Mesothelial cell of epicardium (in vitro differentiated cells): ENCODE results near the gene GGN. TPM values are rescaled to one million over a fixed set of nuclear protein-coding genes. Genes with fewer than 3 reads are reported as not detected.
"Not testable (repeated sequence)": the region's sequence is repeated elsewhere in the genome, so short reads cannot be mapped to it uniquely, and the experiment has no call there.

ENCODE experiments used
- DNase-seq, 2 experiments: peaks; one replicate each; pipeline ENCODE4 v3.0.0; 2021; ENCODE audit warnings: low spot score in 2 of 2; ENCODE audit not compliant: unreplicated experiment in 2 of 2
- H3K27ac Mint-ChIP-seq: 2 replicates; pipeline ENCODE4 v1.8.0; 2021; ENCODE audit warnings: mixed read lengths
- H3K27me3 Mint-ChIP-seq: 2 replicates; pipeline ENCODE4 v1.8.0; 2021; ENCODE audit warnings: low read depth, mixed read lengths
- H3K36me3 Mint-ChIP-seq: 2 replicates; pipeline ENCODE4 v1.8.0; 2021; ENCODE audit warnings: mixed read lengths
- H3K4me1 Mint-ChIP-seq: 2 replicates; pipeline ENCODE4 v1.8.0; 2021; ENCODE audit warnings: mixed read lengths
- H3K4me3 Mint-ChIP-seq: 2 replicates; pipeline ENCODE4 v1.8.0; 2021; ENCODE audit warnings: mild to moderate bottlenecking, moderate library complexity, mixed read lengths
- H3K9me3 Mint-ChIP-seq: 2 replicates; pipeline ENCODE4 v1.8.0; 2021; ENCODE audit warnings: mixed read lengths
- total RNA-seq: library from RNA; stranded (reverse); gene quantifications from 3 replicates; pipeline ENCODE4 v1.2.1, GENCODE V29; 2021
- TF ChIP-seq, protein P1 (sequence below): fragments of 200-600 bp; sonication (generic); IDR thresholded peaks from one replicate; pipeline ENCODE4 v1.5.0; 2021; ENCODE audit warnings: antibody characterized with exemption; ENCODE audit not compliant: unreplicated experiment

The GGN gene
- total RNA-seq, 1 donor from 2014 or later = 1.3 TPM

DNA sequence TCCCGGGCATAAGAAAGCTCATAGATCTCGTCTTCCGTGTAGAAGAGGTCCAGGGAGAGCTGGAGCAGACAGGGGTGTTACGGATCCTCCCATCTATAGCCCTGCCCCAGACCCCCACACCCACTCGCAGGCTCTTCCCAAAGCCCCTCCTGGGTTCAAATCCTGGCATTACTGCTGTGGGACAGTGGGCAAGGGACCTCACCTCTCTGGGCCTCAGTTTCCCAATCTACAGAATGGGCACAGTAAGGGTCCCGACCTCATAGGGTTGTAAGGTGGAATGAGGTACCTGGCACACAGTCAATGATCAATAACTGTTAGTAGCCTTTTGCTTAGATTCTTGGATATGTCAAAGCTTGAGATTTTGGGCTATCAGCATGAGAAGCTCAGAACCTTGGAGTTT lies 25.6 kb upstream of the GGN start:
- H3K36me3 Mint-ChIP-seq = peaks cover 2% of the 10 kb centered on the region
- no peak for DNase-seq

DNA sequence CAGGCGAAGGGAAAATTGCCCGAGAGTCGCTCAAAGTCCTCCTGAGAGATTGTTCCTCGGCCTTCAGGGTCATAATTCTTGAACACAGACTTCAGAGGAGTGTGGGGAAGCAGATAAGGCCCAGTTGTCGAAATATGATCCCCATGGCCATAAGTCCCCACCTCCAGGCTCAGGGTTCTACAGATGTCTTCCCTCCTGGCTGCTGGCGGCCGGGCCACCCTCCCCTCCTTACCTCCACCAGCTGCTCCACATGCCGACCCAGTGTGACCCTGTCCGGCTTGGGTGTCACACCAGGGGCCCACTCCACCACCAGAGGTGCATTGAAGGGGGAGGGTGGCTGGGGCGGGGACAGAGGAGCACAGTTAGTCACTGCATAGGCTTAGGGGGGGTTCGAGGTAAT lies 25.1 kb upstream of the GGN start:
- Mint-ChIP-seq H3K4me1 (peaks cover 13% of the 10 kb centered on the region), H3K36me3 (peaks cover 3% of the 10 kb centered on the region), H3K27me3 (peaks cover 11% of the 10 kb centered on the region), H3K27ac (no peak overlapping the region), H3K4me3 (no peak overlapping the region), H3K9me3 (no peaks in the 10 kb centered on the region)
- TF ChIP-seq, protein P1, sequence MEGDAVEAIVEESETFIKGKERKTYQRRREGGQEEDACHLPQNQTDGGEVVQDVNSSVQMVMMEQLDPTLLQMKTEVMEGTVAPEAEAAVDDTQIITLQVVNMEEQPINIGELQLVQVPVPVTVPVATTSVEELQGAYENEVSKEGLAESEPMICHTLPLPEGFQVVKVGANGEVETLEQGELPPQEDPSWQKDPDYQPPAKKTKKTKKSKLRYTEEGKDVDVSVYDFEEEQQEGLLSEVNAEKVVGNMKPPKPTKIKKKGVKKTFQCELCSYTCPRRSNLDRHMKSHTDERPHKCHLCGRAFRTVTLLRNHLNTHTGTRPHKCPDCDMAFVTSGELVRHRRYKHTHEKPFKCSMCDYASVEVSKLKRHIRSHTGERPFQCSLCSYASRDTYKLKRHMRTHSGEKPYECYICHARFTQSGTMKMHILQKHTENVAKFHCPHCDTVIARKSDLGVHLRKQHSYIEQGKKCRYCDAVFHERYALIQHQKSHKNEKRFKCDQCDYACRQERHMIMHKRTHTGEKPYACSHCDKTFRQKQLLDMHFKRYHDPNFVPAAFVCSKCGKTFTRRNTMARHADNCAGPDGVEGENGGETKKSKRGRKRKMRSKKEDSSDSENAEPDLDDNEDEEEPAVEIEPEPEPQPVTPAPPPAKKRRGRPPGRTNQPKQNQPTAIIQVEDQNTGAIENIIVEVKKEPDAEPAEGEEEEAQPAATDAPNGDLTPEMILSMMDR = no peak
- DNase-seq = no peak

More for the DNA sequence above, 25.6 kb upstream of the GGN start:
- Mint-ChIP-seq H3K9me3 (no peaks in the 10 kb centered on the region), H3K27me3 (peaks cover 14% of the 10 kb centered on the region), H3K4me1 (peaks cover 15% of the 10 kb centered on the region), H3K4me3 (no peak overlapping the region), H3K27ac (no peak overlapping the region)
- TF ChIP-seq, protein P1 = no peak

DNA sequence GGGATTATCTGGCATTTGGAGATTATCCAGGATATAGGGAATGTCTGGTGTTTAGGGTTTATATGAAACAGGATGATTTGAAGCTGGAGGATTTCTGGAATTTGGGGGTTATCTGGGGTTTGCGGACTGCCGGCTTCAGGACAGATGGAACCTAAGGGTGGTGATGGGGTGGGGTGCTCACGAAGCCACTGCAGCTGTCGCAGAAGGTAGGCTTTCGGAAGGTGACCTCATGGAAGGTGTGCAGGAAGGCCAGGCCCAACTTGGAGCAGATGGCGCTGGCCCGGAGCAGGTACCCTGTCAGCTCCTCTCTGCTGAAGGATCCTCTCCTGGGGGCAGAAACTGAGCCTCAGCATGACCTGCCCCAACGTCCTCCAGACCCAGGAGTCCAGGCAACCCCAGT lies 24.7 kb upstream of the GGN start:
- Mint-ChIP-seq H3K4me1 (peaks cover 8% of the 10 kb centered on the region), H3K4me3 (no peak overlapping the region), H3K27ac (no peak overlapping the region), H3K36me3 (peaks cover 5% of the 10 kb centered on the region), H3K9me3 (no peaks in the 10 kb centered on the region), H3K27me3 (peaks cover 6% of the 10 kb centered on the region)
- DNase-seq = no peak
- TF ChIP-seq, protein P1 = no peak

DNA sequence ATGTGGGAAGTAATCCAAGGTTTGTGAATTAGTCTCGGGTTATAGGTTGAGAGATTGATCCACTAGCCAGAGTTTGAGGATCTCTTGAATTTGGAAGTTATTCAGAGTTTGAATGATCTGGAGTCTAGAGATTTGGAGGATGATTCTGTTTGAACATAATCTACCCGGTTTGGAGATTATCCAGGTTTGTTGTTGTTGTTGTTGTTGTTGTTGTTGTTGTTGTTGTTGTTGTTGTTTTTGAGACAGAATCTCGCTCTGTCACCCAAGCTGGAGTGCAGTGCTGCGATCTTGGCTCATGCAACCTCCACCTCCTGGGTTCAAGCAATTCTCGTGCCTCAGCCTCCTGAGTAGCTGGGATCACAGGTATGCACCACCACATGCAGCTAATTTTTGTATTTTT lies 24.1 kb upstream of the GGN start:
- not testable (repeated sequence) for H3K4me3 Mint-ChIP-seq, H3K36me3 Mint-ChIP-seq, H3K27ac Mint-ChIP-seq, H3K4me1 Mint-ChIP-seq, H3K27me3 Mint-ChIP-seq, H3K9me3 Mint-ChIP-seq, DNase-seq

DNA sequence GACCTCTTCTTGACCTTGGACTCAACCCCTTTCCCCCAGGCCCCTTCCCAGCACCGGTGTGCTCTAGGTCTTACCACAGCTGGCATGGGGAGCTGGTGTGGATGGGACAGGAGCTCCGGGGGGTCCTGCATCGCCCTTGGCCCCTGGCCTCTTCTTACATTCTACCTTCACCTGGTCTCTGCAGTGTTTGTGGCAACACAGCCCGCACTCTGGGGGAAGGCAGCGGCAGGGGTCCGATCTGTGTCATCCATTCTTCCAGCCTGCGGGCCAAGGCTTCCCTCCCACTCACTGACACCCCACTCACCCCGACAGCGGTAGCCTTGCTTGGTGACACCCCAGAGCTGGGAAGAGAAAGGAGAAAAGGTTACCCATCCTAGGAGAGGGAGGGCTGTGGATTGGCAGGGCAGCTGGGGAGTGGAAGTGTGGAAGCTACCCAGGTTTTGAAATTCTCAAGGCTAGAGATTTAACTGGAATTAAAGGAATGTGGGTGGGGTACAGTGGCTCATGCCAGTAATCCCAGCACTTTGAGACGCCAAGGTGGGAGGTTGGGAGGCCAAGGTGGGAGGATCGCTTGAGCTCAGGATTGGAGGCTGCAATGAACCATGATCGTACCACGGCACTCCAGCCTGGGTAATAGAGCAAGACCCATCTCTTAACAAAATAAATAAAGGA lies 23.3 kb upstream of the GGN start:
- H3K4me3 Mint-ChIP-seq = no peak overlapping the region
- TF ChIP-seq, protein P1 = no peak
- no peak for DNase-seq
- H3K4me1 Mint-ChIP-seq = peaks cover 3% of the 10 kb centered on the region
- H3K36me3 Mint-ChIP-seq = peaks cover 8% of the 10 kb centered on the region
- H3K27me3 Mint-ChIP-seq = no peaks in the 10 kb centered on the region
- H3K9me3 Mint-ChIP-seq = no peaks in the 10 kb centered on the region
- no peak overlapping the region for H3K27ac Mint-ChIP-seq

DNA sequence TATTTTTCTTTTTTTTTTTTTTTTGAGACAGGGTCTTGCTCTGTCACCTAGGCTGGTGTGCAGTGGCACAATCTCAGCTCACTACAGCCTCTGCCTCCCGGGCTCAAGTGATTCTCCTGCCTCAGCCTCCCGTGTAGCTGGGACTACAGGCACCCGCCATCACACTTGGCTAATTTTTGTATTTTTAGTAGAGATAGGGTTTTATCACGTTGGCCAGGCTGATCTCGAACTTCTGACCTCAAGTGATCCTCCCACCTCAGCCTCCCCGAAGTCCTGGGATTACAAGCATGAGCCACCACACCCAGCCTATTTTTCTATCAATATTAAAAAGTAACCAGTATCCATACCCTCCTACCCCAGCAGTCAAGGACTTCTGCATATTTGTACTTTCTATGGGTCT lies 22.6 kb upstream of the GGN start:
- not testable (repeated sequence) for H3K27me3 Mint-ChIP-seq, H3K9me3 Mint-ChIP-seq, H3K4me1 Mint-ChIP-seq, H3K36me3 Mint-ChIP-seq, DNase-seq, H3K4me3 Mint-ChIP-seq, H3K27ac Mint-ChIP-seq
